HUES48 (cell line): ENCODE results near the gene LIN9.

Source experiments
- H3K27ac ChIP-seq: one replicate; pipeline ENCODE4 v1.7.0; 2013; ENCODE audit warnings: low read depth, low read length, inconsistent platforms
- H3K27me3 ChIP-seq: 2 replicates; pipeline ENCODE4 v1.6.1; 2013; ENCODE audit warnings: mild to moderate bottlenecking, low read length; ENCODE audit not compliant: control insufficient read depth, insufficient read depth
- H3K36me3 ChIP-seq: 2 replicates; pipeline ENCODE4 v1.6.1; 2013; ENCODE audit warnings: low read length; ENCODE audit not compliant: control insufficient read depth, insufficient read depth
- H3K4me1 ChIP-seq: 2 replicates; pipeline ENCODE4 v1.6.1; 2013; ENCODE audit warnings: mild to moderate bottlenecking, low read length; ENCODE audit not compliant: control insufficient read depth, insufficient read depth
- H3K4me3 ChIP-seq: 2 replicates; pipeline ENCODE4 v1.5.1; 2013; ENCODE audit warnings: mild to moderate bottlenecking, low read depth, low read length
- H3K9ac ChIP-seq: 2 replicates; pipeline ENCODE4 v1.6.1; 2013; ENCODE audit warnings: mild to moderate bottlenecking, low read depth, low read length, moderate library complexity
- H3K9me3 ChIP-seq: 2 replicates; pipeline ENCODE4 v1.6.1; 2013; ENCODE audit warnings: low read length; ENCODE audit not compliant: control insufficient read depth, insufficient read depth

Gene LIN9

GRCh38 chr1:226199971-226200370 lies 109.0 kb downstream of the LIN9 start:
- H3K27me3 ChIP-seq, result no peaks in the 10 kb centered on the region
- peaks cover 8% of the 10 kb centered on the region for H3K4me1 ChIP-seq
- H3K9me3 ChIP-seq, result no peaks in the 10 kb centered on the region
- no peaks in the 10 kb centered on the region for H3K36me3 ChIP-seq
- no peak overlapping the region for H3K9ac ChIP-seq
- no peak overlapping the region for H3K27ac ChIP-seq
- no peak overlapping the region for H3K4me3 ChIP-seq

GRCh38 chr1:226195144-226195543 lies 113.8 kb downstream of the LIN9 start:
- H3K9me3 ChIP-seq, result no peaks in the 10 kb centered on the region
- H3K9ac ChIP-seq, result no peak overlapping the region
- H3K4me1 ChIP-seq, result no peaks in the 10 kb centered on the region
- no peaks in the 10 kb centered on the region for H3K36me3 ChIP-seq
- no peak overlapping the region for H3K27ac ChIP-seq
- H3K27me3 ChIP-seq, result no peaks in the 10 kb centered on the region
- no peak overlapping the region for H3K4me3 ChIP-seq

- Histone ChIP-seq H3K36me3 (peaks cover 5% of the 10 kb centered on the region; the same call in 1 of the 2 replicates), H3K9ac (peak overlapping the region; percentile 89; the same call in 1 of the 2 replicates), H3K4me1 (peaks cover 8% of the 10 kb centered on the region; the same call in 1 of the 2 replicates), H3K27me3 (no peaks in the 10 kb centered on the region), H3K4me3 (peak overlapping the region; percentile 91), H3K27ac (peak overlapping the region; percentile 87), H3K9me3 (no peaks in the 10 kb centered on the region)
Observed at GRCh38 chr1:226187380-226187779, 121.6 kb downstream of the LIN9 start.

- peak overlapping the region; percentile 87 for H3K27ac ChIP-seq
- H3K4me3 ChIP-seq, result peak overlapping the region; percentile 91
- peaks cover 5% of the 10 kb centered on the region; the same call in 1 of the 2 replicates for H3K36me3 ChIP-seq
- H3K4me1 ChIP-seq, result peaks cover 8% of the 10 kb centered on the region; the same call in 1 of the 2 replicates
- H3K27me3 ChIP-seq, result no peaks in the 10 kb centered on the region
- H3K9me3 ChIP-seq, result no peaks in the 10 kb centered on the region
- H3K9ac ChIP-seq, result peak overlapping the region; percentile 89
Observed at GRCh38 chr1:226187019-226187322, 122.0 kb downstream of the LIN9 start.

- peaks cover 6% of the 10 kb centered on the region for H3K36me3 ChIP-seq
- H3K4me1 ChIP-seq, result peaks cover 8% of the 10 kb centered on the region; the same call in 1 of the 2 replicates
- H3K27ac ChIP-seq, result peak within 1 kb of the TSS; percentile 87
- peak within 1 kb of the TSS; percentile 91 for H3K4me3 ChIP-seq
- H3K9me3 ChIP-seq, result no peaks in the 10 kb centered on the region
- no peaks in the 10 kb centered on the region for H3K27me3 ChIP-seq
- peak within 1 kb of the TSS; percentile 89 for H3K9ac ChIP-seq
Observed at GRCh38 chr1:226186124-226187018, 122.6 kb downstream of the LIN9 start, which contains the start of gene ACBD3. Gene ACBD3, minus strand, starts transcription at chr1:226186741. Its CDS starts 66 bp downstream, at chr1:226186675.

- Histone ChIP-seq H3K4me1 (peaks cover 8% of the 10 kb centered on the region; the same call in 1 of the 2 replicates), H3K27ac (no peak overlapping the region), H3K9ac (peak overlapping the region; percentile 89; the same call in 1 of the 2 replicates), H3K36me3 (peaks cover 12% of the 10 kb centered on the region), H3K27me3 (no peaks in the 10 kb centered on the region), H3K9me3 (no peaks in the 10 kb centered on the region), H3K4me3 (peak overlapping the region; percentile 91)
Observed at GRCh38 chr1:226185141-226186036, 123.6 kb downstream of the LIN9 start.

GRCh38 chr1:226181996-226182714 lies 126.8 kb downstream of the LIN9 start:
- H3K4me1 ChIP-seq, result peaks cover 8% of the 10 kb centered on the region; the same call in 1 of the 2 replicates
- H3K27me3 ChIP-seq, result no peaks in the 10 kb centered on the region
- no peak overlapping the region for H3K27ac ChIP-seq
- no peak overlapping the region for H3K4me3 ChIP-seq
- H3K36me3 ChIP-seq, result peaks cover 12% of the 10 kb centered on the region
- H3K9me3 ChIP-seq, result no peaks in the 10 kb centered on the region
- no peak overlapping the region for H3K9ac ChIP-seq
